H1 (cell line): ENCODE measurements around the gene DCUN1D4. TPM values are rescaled to one million over a fixed set of nuclear protein-coding genes. Genes with fewer than 3 reads are reported as not detected.

ENCODE experiments used
- CTCF ChIA-PET: fragments of 300-600 bp; sonication (Branson Sonifier 250); formaldehyde crosslinking; loops from one replicate; lab custom pipeline; 2021; ENCODE audit not compliant: partially characterized antibody; lab: Charles Lee
- POLR2A ChIA-PET: fragments of 300-600 bp; sonication (Branson Sonifier 250); formaldehyde crosslinking; loops from one replicate; lab custom pipeline; 2021; ENCODE audit warnings: inconsistent platforms; ENCODE audit not compliant: partially characterized antibody; lab: Charles Lee
- DNase-seq, 2 experiments: peaks; one replicate each; pipeline versions ENCODE4 v3.0.0 to v3.0.0-alpha.2; 2010 to 2022; ENCODE audit warnings: low spot score in 2 of 2, low read depth in 1 of 2, mixed read lengths in 1 of 2
- FAIRE-seq: peaks from 2 replicates; lab custom pipeline; 2011; peaks lifted over from hg19 to GRCh38; lab: Jason Lieb, UNC
- H2AFZ ChIP-seq: 2 replicates; pipeline ENCODE4 v1.8.1; 2012; ENCODE audit warnings: low read length, inconsistent platforms
- H2AK5ac ChIP-seq: 2 replicates; pipeline ENCODE4 v1.6.1; 2013; ENCODE audit warnings: low read depth, low read length
- H2BK120ac ChIP-seq: replicated peaks from 2 replicates; pipeline ENCODE3; 2013; ENCODE audit warnings: low read depth, low read length, inconsistent platforms
- H2BK12ac ChIP-seq: 2 replicates; pipeline ENCODE4 v1.6.1; 2013; ENCODE audit warnings: low read depth, low read length
- H2BK15ac ChIP-seq: 2 replicates; pipeline ENCODE4 v1.6.1; 2013; ENCODE audit warnings: low read length
- H2BK20ac ChIP-seq: 2 replicates; pipeline ENCODE4 v1.6.1; 2013; ENCODE audit warnings: low read length
- H2BK5ac ChIP-seq: 2 replicates; pipeline ENCODE4 v1.6.1; 2013; ENCODE audit warnings: low read depth, low read length
- H3K14ac ChIP-seq: 2 replicates; pipeline ENCODE4 v1.6.1; 2013; ENCODE audit warnings: inconsistent platforms; ENCODE audit not compliant: insufficient read length
- H3K18ac ChIP-seq: 2 replicates; pipeline ENCODE4 v1.6.1; 2013; ENCODE audit warnings: low read length; ENCODE audit errors: extremely low read depth
- H3K23ac ChIP-seq: 2 replicates; pipeline ENCODE4 v1.6.1; 2013; ENCODE audit warnings: inconsistent platforms; ENCODE audit not compliant: insufficient read length
- H3K23me2 ChIP-seq: 2 replicates; pipeline ENCODE4 v1.6.1; 2013; ENCODE audit warnings: low read depth, low read length
- H3K27ac ChIP-seq: 2 replicates; pipeline ENCODE4 v1.6.1; 2011; ENCODE audit warnings: low read depth, low read length, inconsistent platforms
- H3K27me3 ChIP-seq, 4 experiments: replicated peaks in 1 of 4; 1 replicate in 1 of 4; 2 replicates in 3 of 4; pipeline versions ENCODE4 v1.6.1 to v1.8.1; 2011 to 2013; ENCODE audit warnings: low read length in 3 of 4, mild to moderate bottlenecking in 3 of 4, inconsistent platforms in 2 of 4, mixed read lengths in 2 of 4, moderate library complexity in 1 of 4; ENCODE audit not compliant: control insufficient read depth in 3 of 4, insufficient read depth in 3 of 4; ENCODE audit errors: extremely low read depth in 1 of 4
- H3K36me3 ChIP-seq, 4 experiments: 2 replicates each; pipeline versions ENCODE4 v1.6.1 to v1.8.1; 2011 to 2013; ENCODE audit warnings: mild to moderate bottlenecking in 4 of 4, low read length in 3 of 4, moderate library complexity in 2 of 4, control low read depth in 1 of 4, inconsistent platforms in 1 of 4; ENCODE audit not compliant: insufficient read depth in 4 of 4, control insufficient read depth in 2 of 4
- H3K4ac ChIP-seq: replicated peaks from 2 replicates; pipeline ENCODE3; 2013; ENCODE audit warnings: low read length, low read depth, mixed read lengths, inconsistent platforms; ENCODE audit not compliant: insufficient read length
- H3K4me1 ChIP-seq, 4 experiments: replicated peaks in 1 of 4; 1 replicate in 1 of 4; 2 replicates in 3 of 4; pipeline versions ENCODE4 v1.6.1 to v1.8.1; 2011 to 2013; ENCODE audit warnings: low read length in 3 of 4, inconsistent platforms in 2 of 4, mixed read lengths in 1 of 4; ENCODE audit not compliant: insufficient read depth in 4 of 4, control insufficient read depth in 3 of 4
- H3K4me2 ChIP-seq, 2 experiments: 2 replicates each; pipeline versions ENCODE4 v1.6.1 to v1.8.1; 2011 to 2013; ENCODE audit warnings: low read depth in 2 of 2, low read length in 2 of 2, control low read depth in 1 of 2, inconsistent platforms in 1 of 2, mild to moderate bottlenecking in 1 of 2; ENCODE audit not compliant: insufficient read depth in 1 of 2
- H3K4me3 ChIP-seq, 4 experiments: fragments of 200-600, 300-600 bp in 1 of 4; sonication (generic), shearing (Covaris generic), sonication (Bioruptor Twin) in 1 of 4; 2 replicates each; pipeline versions ENCODE4 v1.5.1 to v1.8.1; 2011 to 2016; ENCODE audit warnings: low read length in 4 of 4, low read depth in 3 of 4, control low read depth in 2 of 4, inconsistent platforms in 2 of 4, mild to moderate bottlenecking in 2 of 4, mixed read lengths in 1 of 4, moderate library complexity in 1 of 4; ENCODE audit not compliant: insufficient read depth in 2 of 4; ENCODE audit errors: extremely low read depth in 1 of 4
- H3K56ac ChIP-seq: replicated peaks from 2 replicates; pipeline ENCODE3; 2013; ENCODE audit warnings: low read depth, mild to moderate bottlenecking, mixed read lengths, low read length, inconsistent platforms; ENCODE audit not compliant: insufficient read length
- H3K79me1 ChIP-seq: 2 replicates; pipeline ENCODE4 v1.6.1; 2013; ENCODE audit warnings: low read depth, low read length, control low read depth
- H3K79me2 ChIP-seq, 2 experiments: 2 replicates each; pipeline versions ENCODE4 v1.6.1 to v1.8.1; 2012 to 2013; ENCODE audit warnings: low read length in 2 of 2, mild to moderate bottlenecking in 2 of 2, inconsistent platforms in 1 of 2; ENCODE audit not compliant: insufficient read depth in 2 of 2, control insufficient read depth in 1 of 2
- H3K9ac ChIP-seq, 4 experiments: replicated peaks in 1 of 4; 1 replicate in 1 of 4; 2 replicates in 3 of 4; pipeline versions ENCODE4 v1.6.1 to v1.8.1; 2011 to 2013; ENCODE audit warnings: low read depth in 3 of 4, low read length in 3 of 4, control low read depth in 2 of 4, mild to moderate bottlenecking in 2 of 4, moderate library complexity in 2 of 4, inconsistent platforms in 1 of 4; ENCODE audit errors: extremely low read depth in 1 of 4
- H3K9me3 ChIP-seq, 2 experiments: 2 replicates each; pipeline versions ENCODE4 v1.6.1 to v1.8.1; 2012 to 2013; ENCODE audit warnings: mild to moderate bottlenecking in 2 of 2, moderate library complexity in 2 of 2, control low read depth in 1 of 2, inconsistent platforms in 1 of 2, low read depth in 1 of 2, low read length in 1 of 2, mixed read lengths in 1 of 2; ENCODE audit not compliant: insufficient read depth in 2 of 2
- H4K20me1 ChIP-seq, 2 experiments: replicated peaks in 1 of 2; 2 replicates each; pipeline versions ENCODE3 to v1.8.1; 2011 to 2013; ENCODE audit warnings: inconsistent platforms in 2 of 2, low read length in 2 of 2, mild to moderate bottlenecking in 1 of 2; ENCODE audit not compliant: insufficient read depth in 2 of 2, control insufficient read depth in 1 of 2
- H4K5ac ChIP-seq: 2 replicates; pipeline ENCODE4 v1.6.1; 2013; ENCODE audit warnings: low read length, low read depth, mixed read lengths, inconsistent platforms; ENCODE audit not compliant: insufficient read length
- H4K8ac ChIP-seq: 2 replicates; pipeline ENCODE4 v1.8.0; 2013; ENCODE audit warnings: mild to moderate bottlenecking, moderate library complexity, low read length, inconsistent platforms; ENCODE audit not compliant: insufficient read depth; ENCODE audit errors: extremely low read depth
- H4K91ac ChIP-seq: replicated peaks from 2 replicates; pipeline ENCODE3; 2013; ENCODE audit warnings: low read length, mixed read lengths, inconsistent platforms; ENCODE audit not compliant: insufficient read length
- CEBPB ChIP-seq: IDR thresholded peaks from 2 replicates; pipeline ENCODE4 v1.6.1; 2012; ENCODE audit warnings: low read depth, low read length
- POU5F1 ChIP-seq: IDR thresholded peaks from 2 replicates; pipeline ENCODE4 v1.6.1; 2011; ENCODE audit warnings: low read depth, mild to moderate bottlenecking, low read length, moderate library complexity
- SAP30 ChIP-seq: fragments of 300-600 bp; sonication (generic); IDR thresholded peaks from 2 replicates; pipeline ENCODE4 v1.7.1; 2012; ENCODE audit warnings: low read length, moderate library complexity, mild to moderate bottlenecking, inconsistent platforms; ENCODE audit not compliant: insufficient read depth, insufficient replicate concordance
- SUZ12 ChIP-seq: fragments of 200-600 bp; sonication (generic); IDR thresholded peaks from 2 replicates; pipeline ENCODE4 v1.6.1; 2012; ENCODE audit warnings: mild to moderate bottlenecking, inconsistent platforms, low read length, moderate library complexity, mixed read lengths
- ZNF274 ChIP-seq: IDR thresholded peaks from 2 replicates; pipeline ENCODE4 v1.7.0; 2012; ENCODE audit warnings: low read length, borderline replicate concordance; ENCODE audit errors: extremely low read depth
- WGBS, 2 experiments: shearing (Covaris generic) in 1 of 2; methylation state at CpG; one replicate each; pipeline versions ENCODE4 v1.1.6 to v1.1.7; 2013 to 2015; ENCODE audit warnings: low lambda C conversion rate in 2 of 2, mixed read lengths in 2 of 2, inconsistent platforms in 1 of 2, low coverage in 1 of 2, missing lambda C conversion rate in 1 of 2; ENCODE audit not compliant: insufficient replicate concordance in 2 of 2, insufficient coverage in 1 of 2, insufficient read length in 1 of 2; ENCODE audit errors: extremely low coverage in 1 of 2, missing lambda C conversion rate in 1 of 2; 5-methylcytosine and 5-hydroxymethylcytosine counted together
- polyA plus RNA-seq, 7 experiments: library from polyadenylated mRNA; depleted of rRNA in 3 of 7; stranded (reverse) in 5 of 7; unstranded in 2 of 7; fragments of >200 nt in 5 of 7; fragments of 200-250 nt in 2 of 7; gene quantifications; 1 replicate in 5 of 7; 2 replicates in 1 of 7; 4 replicates in 1 of 7; pipeline versions ENCODE4 v1.2.1 to v1.2.3, GENCODE V29; 2011 to 2013; ENCODE audit warnings: missing spikeins in 2 of 7, mixed read lengths in 2 of 7
- total RNA-seq: library from RNA; stranded (reverse); fragmentation: NEBNext Ultra II Directional; extraction: Animal tissue kit (Norgen Biotek cat#: 25700); gene quantifications from 2 replicates; pipeline ENCODE4 v1.2.1, GENCODE V29; 2021
- TF ChIP-seq, protein P1 (sequence below), 3 experiments: IDR thresholded peaks; 1 replicate in 2 of 3; 2 replicates in 1 of 3; pipeline versions ENCODE4 v1.5.1 to v1.6.1; 2011; ENCODE audit warnings: low read length in 3 of 3, mild to moderate bottlenecking in 3 of 3, inconsistent platforms in 2 of 3, low read depth in 1 of 3, moderate library complexity in 1 of 3; ENCODE audit not compliant: insufficient read depth in 1 of 3; ENCODE audit errors: control extremely low read depth in 1 of 3
- TF ChIP-seq, protein P2 (sequence below): IDR thresholded peaks from 2 replicates; pipeline ENCODE4 v1.6.1; 2012; ENCODE audit warnings: low read length, inconsistent platforms

DCUN1D4 gene
- total and polyA plus RNA-seq, 2 of the 8 experiments (the other 6 are each of a cell fraction or from before 2014, with no cell fraction given), result 22.9 to 55.9 TPM

DNA sequence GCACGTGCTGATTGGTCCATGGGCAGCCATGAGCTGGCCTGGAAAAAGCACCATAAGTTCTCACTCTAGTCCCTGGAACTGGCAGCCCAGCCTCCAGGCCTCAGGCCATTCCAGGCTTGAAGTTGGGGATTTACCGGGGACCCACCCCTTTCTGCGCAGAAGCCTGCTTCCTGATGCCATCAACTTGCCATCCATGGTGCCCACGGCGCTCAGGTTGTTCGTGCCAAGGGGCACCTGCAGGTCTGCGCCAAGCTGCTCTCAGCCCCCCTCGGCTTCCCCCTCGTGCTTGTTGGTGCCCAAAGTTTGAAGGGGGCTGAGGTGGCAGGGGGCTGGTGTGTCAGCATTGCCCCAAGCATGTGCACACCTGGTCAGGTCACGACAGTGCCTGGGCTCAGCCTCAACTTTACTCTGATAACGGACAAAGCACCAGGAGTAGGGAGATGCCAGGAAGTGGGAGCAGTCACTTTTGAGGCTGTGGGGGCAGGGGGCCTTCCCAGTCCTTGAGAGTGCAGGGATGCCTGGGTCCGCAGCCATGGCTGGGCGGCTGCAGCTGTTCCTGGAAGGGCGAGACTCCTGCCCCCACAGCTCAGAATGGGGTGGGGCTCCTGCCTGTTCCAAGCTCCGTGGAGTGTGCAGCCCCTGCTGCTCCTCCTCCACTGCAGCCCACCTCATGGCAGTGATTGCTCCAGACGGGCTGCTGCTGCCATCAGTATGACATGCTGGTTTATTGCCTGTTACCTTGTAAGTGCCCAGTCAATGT is 24.9 kb downstream of the DCUN1D4 start:
- Histone ChIP-seq H3K56ac (no peak overlapping the region), H3K4me1 (no peaks in the 10 kb centered on the region), H3K9ac (no peak overlapping the region), H3K9me3 (no peaks in the 10 kb centered on the region), H3K36me3 (peaks cover 10 to 55% (median 29%) of the 10 kb centered on the region in 4 experiments; a peak in 7 of 8 replicates), H4K8ac (peak overlapping the region; percentile 25; the same call in 1 of the 2 replicates), H4K91ac (no peak overlapping the region), H3K79me2 (peaks cover 0 to 2% of the 10 kb centered on the region in 2 experiments; a peak in 2 of 4 replicates), H4K5ac (no peak overlapping the region), H3K14ac (no peak overlapping the region), H2BK5ac (no peak overlapping the region), H3K4me2 (no peak overlapping the region), H3K27ac (no peak overlapping the region), H2BK120ac (no peak overlapping the region), H4K20me1 (peaks cover 3 to 4% of the 10 kb centered on the region in 2 experiments), H3K4ac (no peak overlapping the region), H3K4me3 (no peak overlapping the region), H3K18ac (no peak overlapping the region), H2AFZ (no peak overlapping the region), H2BK12ac (no peak overlapping the region), H3K27me3 (no peaks in the 10 kb centered on the region), H2BK20ac (no peak overlapping the region), H3K23ac (no peak overlapping the region), H2BK15ac (no peak overlapping the region), H3K79me1 (peaks cover 2% of the 10 kb centered on the region; the same call in 1 of the 2 replicates), H2AK5ac (no peak overlapping the region), H3K23me2 (no peaks in the 10 kb centered on the region)
- ChIA-PET POLR2A (interaction anchor here (1.5 kb wide), 1 partner anchor 23 kb away, joined by 4 read pairs; no protein-coding TSS in a partner anchor), CTCF (interaction anchor here (1.3 to 1.6 kb wide), 2 partner anchors 12 to 144 kb away, joined by 3 to 4 read pairs; no protein-coding TSS in a partner anchor)
- FAIRE-seq (no peak), DNase-seq (no peak)
- WGBS, 2 experiments, result 92% methylated on average over 16 of the region's 16 CpGs; no CpG with 5 or more reads in 1 of the 2 experiments
- TF ChIP-seq POU5F1, result no peak
- no peak for TF ChIP-seq SUZ12
- TF ChIP-seq SAP30, result no peak
- no peak for TF ChIP-seq ZNF274
- no peak for TF ChIP-seq CEBPB
- TF ChIP-seq, protein P1, sequence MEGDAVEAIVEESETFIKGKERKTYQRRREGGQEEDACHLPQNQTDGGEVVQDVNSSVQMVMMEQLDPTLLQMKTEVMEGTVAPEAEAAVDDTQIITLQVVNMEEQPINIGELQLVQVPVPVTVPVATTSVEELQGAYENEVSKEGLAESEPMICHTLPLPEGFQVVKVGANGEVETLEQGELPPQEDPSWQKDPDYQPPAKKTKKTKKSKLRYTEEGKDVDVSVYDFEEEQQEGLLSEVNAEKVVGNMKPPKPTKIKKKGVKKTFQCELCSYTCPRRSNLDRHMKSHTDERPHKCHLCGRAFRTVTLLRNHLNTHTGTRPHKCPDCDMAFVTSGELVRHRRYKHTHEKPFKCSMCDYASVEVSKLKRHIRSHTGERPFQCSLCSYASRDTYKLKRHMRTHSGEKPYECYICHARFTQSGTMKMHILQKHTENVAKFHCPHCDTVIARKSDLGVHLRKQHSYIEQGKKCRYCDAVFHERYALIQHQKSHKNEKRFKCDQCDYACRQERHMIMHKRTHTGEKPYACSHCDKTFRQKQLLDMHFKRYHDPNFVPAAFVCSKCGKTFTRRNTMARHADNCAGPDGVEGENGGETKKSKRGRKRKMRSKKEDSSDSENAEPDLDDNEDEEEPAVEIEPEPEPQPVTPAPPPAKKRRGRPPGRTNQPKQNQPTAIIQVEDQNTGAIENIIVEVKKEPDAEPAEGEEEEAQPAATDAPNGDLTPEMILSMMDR (IDR thresholded peaks at IDR 0.05; ENCODE audit: control extremely low read depth in 1 of 3, insufficient read depth in 1 of 3, low read depth in 1 of 3, low read length in 3 of 3), result no peak
- TF ChIP-seq, protein P2, sequence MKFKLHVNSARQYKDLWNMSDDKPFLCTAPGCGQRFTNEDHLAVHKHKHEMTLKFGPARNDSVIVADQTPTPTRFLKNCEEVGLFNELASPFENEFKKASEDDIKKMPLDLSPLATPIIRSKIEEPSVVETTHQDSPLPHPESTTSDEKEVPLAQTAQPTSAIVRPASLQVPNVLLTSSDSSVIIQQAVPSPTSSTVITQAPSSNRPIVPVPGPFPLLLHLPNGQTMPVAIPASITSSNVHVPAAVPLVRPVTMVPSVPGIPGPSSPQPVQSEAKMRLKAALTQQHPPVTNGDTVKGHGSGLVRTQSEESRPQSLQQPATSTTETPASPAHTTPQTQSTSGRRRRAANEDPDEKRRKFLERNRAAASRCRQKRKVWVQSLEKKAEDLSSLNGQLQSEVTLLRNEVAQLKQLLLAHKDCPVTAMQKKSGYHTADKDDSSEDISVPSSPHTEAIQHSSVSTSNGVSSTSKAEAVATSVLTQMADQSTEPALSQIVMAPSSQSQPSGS, result no peak
